ENCODE data around the gene CARD9.

DNA sequence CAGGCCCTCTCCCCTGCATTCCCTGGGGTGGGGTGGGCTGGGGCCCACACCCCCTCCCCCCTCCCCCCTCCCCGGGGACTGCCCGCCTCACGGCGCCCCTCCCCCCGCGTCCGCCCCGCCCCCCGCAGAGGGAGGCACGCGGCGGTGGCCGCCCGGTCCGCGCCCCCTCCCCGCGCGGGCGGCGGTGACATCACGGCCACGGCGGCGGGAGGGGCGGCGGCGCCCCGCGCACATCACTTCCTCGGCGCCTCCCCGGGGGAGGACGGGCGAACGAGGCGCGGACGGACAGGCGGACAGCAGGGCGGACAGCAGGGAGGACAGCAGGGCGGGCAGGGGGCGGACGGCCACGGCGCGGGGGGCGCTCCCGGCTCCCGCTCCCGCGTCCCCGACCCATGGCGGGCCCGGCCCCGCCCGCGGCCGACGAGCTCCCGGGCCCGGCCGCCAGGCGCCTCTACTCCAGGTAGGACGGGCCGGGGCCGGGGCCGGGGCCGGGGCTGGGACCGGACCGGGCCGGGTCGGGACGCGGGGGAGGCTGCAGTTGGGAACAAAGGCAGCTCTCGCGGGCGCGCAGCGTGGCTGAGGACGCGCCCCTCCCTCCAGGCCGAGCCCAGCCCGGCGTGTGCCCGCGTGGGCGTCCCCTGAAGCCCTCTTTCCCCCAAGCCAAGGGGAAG is 46.0 kb downstream of the CARD9 start, which contains the start of gene GPSM1:
- TF ChIP-seq ZNF274 (IDR thresholded peaks at IDR 0.05; ENCODE audit: borderline replicate concordance, extremely low read depth, low read length) (no peak), EGR1 (IDR thresholded peaks at IDR 0.05; ENCODE audit: borderline replicate concordance, low read depth, low read length) (0 out of 2 replicates have a peak, but pooled peaks have one; percentile 21), POLR2AphosphoS5 (IDR thresholded peaks at IDR 0.05; ENCODE audit: low read depth, low read length) (no peak), PHF8 (conservative IDR thresholded peaks at IDR 0.05; ENCODE audit: low read depth, low read length) (no peak), EZH2 (IDR thresholded peaks at IDR 0.05; ENCODE audit: low read depth, low read length, severe bottlenecking) (no peak), POLR2A (IDR thresholded peaks at IDR 0.05; ENCODE audit: control extremely low read depth in 1 of 2, low read depth in 2 of 2, low read length in 2 of 2) (no peak), EP300 (IDR thresholded peaks at IDR 0.05; ENCODE audit: borderline replicate concordance in 1 of 2, low read depth in 2 of 2, low read length in 2 of 2) (no peak), MAX (IDR thresholded peaks at IDR 0.05) (no peak), SIN3A (conservative IDR thresholded peaks at IDR 0.05 in 1 of 2, IDR thresholded peaks at IDR 0.05 in 1 of 2; ENCODE audit: low read depth in 1 of 2, low read length in 2 of 2) (no peak), SP1 (IDR thresholded peaks at IDR 0.05; ENCODE audit: low read depth, low read length) (no peak), JUND (IDR thresholded peaks at IDR 0.05; ENCODE audit: low read length) (no peak), TCF12 (IDR thresholded peaks at IDR 0.05; ENCODE audit: low read depth, low read length) (no peak)
- TF ChIP-seq, protein P1, sequence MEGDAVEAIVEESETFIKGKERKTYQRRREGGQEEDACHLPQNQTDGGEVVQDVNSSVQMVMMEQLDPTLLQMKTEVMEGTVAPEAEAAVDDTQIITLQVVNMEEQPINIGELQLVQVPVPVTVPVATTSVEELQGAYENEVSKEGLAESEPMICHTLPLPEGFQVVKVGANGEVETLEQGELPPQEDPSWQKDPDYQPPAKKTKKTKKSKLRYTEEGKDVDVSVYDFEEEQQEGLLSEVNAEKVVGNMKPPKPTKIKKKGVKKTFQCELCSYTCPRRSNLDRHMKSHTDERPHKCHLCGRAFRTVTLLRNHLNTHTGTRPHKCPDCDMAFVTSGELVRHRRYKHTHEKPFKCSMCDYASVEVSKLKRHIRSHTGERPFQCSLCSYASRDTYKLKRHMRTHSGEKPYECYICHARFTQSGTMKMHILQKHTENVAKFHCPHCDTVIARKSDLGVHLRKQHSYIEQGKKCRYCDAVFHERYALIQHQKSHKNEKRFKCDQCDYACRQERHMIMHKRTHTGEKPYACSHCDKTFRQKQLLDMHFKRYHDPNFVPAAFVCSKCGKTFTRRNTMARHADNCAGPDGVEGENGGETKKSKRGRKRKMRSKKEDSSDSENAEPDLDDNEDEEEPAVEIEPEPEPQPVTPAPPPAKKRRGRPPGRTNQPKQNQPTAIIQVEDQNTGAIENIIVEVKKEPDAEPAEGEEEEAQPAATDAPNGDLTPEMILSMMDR (IDR thresholded peaks at IDR 0.05; ENCODE audit: control extremely low read depth in 1 of 3, insufficient read depth in 1 of 3, low read depth in 1 of 3, low read length in 3 of 3) = no peak
